C4-2B (cell line): ENCODE data around the gene ANTKMT.

ENCODE experiments used
- H3K27ac ChIP-seq: fragments of 450-650 bp; 2 replicates; pipeline ENCODE4 v1.5.1; 2017
- CTCF ChIP-seq: fragments of 450-650 bp; conservative IDR thresholded peaks from 2 replicates; pipeline ENCODE4 v1.5.1; 2017; ENCODE audit warnings: mild to moderate bottlenecking
- ZFX ChIP-seq: fragments of 450-650 bp; IDR thresholded peaks from 2 replicates; pipeline ENCODE4 v1.6.1; 2017

Gene ANTKMT

GRCh38 chr16:714558-715476 is 6.1 kb upstream of the ANTKMT start, which contains the start of gene METRN:
METRN (plus strand) TSS chr16:715118; CDS start chr16:715290, 172 bp downstream.
- TF ChIP-seq ZFX (no peak), CTCF (no peak)
- H3K27ac ChIP-seq, result peak within 1 kb of the TSS; percentile 82

DNA sequence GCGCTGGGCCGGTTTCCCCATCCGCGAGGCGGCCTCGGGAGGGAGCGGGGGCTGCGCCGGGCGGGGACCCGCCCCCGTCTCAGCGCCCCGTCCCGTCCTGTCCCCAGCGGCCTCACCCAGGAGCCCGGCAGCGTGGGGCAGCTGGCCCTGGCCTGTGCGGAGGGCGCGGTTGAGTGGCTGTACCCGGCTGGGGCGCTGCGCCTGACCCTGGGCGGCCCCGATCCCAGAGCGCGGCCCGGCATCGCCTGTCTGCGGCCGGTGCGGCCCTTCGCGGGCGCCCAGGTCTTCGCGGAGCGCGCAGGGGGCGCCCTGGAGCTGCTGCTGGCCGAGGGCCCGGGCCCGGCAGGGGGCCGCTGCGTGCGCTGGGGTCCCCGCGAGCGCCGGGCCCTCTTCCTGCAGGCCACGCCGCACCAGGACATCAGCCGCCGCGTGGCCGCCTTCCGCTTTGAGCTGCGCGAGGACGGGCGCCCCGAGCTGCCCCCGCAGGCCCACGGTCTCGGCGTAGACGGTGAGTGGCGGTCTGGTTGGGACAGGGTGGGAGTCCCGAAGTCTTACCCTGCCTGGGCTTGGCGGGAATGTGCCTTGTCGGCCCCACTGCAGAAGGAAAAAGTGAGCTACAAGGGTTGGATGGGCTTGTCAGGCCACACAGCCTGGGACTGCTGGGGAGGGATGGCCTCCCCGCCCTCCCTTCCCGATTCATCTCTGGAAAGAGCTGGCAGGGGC is 5.3 kb upstream of the ANTKMT start:
- TF ChIP-seq CTCF (peak; percentile 62), ZFX (peak; percentile 73)
- H3K27ac ChIP-seq, result peak overlapping the region; percentile 82

- no peak for TF ChIP-seq CTCF
- TF ChIP-seq ZFX, result no peak
- H3K27ac ChIP-seq, result peak overlapping the region; percentile 82
Measured at GRCh38 chr16:716200-716568, 4.8 kb upstream of the ANTKMT start.

DNA sequence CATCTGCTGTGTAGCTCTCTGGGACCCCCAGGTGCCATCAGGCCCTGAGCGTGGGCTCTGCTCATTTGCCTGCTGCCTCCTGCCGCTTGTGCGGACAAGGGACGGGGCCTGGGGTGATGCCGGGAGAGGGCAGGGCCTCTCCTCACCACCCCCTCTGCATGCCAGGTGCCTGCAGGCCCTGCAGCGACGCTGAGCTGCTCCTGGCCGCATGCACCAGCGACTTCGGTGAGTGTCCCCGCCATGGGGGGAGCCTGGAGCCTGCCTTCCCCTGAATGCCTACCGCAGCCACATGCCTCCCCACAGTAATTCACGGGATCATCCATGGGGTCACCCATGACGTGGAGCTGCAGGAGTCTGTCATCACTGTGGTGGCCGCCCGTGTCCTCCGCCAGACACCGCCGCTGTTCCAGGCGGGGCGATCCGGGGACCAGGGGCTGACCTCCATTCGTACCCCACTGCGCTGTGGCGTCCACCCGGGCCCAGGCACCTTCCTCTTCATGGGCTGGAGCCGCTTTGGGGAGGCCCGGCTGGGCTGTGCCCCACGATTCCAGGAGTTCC is 4.1 kb upstream of the ANTKMT start:
- H3K27ac ChIP-seq, result peak overlapping the region; percentile 82
- TF ChIP-seq CTCF, result no peak

DNA sequence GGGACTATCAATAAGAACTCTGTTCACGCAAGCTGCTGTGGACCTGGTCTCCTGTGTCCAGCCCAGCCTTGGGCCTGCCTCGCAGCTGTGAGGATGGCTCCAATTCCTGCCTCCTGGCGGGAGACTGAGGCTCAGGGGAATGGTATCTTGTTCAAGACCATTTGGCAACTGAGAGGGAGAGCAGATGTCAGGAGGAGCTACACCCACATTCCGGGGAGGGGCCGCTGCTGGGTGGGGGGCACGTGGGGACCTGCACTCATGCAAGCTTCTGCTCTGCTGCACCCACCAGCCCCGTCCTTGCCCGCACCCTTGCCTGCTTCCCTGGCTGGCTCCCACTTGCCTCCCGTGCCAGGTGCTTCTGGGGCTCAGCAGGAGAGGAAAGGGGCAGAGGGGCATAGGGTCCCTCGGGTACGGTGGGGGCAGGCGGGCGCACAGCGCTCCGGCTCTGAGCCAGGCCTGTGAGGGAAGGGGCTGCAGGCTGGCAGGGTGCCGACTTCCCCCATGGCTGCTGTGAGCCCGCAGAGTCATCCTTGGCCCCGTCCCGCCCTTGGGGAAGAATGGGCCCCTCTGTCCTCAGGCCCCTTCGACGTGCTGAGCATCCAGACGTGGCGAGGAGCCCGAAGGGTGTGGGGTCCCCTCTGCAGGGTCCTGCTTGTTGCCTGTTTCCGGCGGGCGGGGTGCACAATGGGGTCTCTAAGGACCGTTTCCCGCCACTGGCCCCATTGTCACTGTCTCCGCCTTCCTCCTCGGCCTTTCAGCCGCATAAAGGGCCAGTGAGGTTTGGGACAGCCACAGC is 3.3 kb upstream of the ANTKMT start:
- TF ChIP-seq ZFX (no peak), CTCF (no peak)
- H3K27ac ChIP-seq, result no peak overlapping the region

GRCh38 chr16:718389-718788 is 2.6 kb upstream of the ANTKMT start:
- H3K27ac ChIP-seq, result no peak overlapping the region; the same call in 1 of the 2 replicates
- TF ChIP-seq ZFX (no peak), CTCF (no peak)
